DMS 273 treated with DMSO at 0.1 percent for 48 hours (cell line): Measurements from ENCODE around the gene HES5.

Experiments used
- DNase-seq: peaks from one replicate; lab custom pipeline; 2025; lab: John Stamatoyannopoulos, UW

HES5 gene

DNA sequence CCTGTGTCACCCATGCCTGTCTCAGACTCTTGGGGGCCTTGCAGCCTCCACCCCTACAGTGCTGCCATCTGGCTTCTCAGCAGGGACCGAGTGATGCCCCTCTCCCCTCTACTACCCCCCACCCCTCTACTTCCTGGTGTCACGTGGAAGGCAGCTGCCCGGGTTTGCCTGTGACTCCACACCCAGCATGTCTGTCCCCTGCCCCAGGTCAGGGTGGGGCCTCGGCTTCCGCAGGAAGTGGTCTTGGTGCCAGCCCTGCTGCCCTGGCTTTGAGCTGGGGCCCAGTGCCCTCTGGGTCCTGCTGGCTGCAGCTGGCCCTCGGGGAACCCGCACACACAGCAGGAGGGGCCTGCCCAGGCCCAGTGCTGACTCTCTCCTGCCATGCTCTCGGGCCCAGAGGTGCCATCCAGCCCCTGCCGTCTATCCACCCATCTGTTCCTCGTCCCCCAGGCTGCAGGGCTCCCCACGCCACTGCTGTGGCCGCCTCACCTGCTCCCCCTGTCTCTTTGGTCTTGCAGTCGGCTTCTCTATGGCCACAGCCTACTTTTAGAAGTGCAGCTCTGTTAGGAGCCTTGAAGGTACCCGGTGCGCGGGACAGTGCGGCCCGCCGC is 30.0 kb downstream of the HES5 start:
- no peak for DNase-seq

DNA sequence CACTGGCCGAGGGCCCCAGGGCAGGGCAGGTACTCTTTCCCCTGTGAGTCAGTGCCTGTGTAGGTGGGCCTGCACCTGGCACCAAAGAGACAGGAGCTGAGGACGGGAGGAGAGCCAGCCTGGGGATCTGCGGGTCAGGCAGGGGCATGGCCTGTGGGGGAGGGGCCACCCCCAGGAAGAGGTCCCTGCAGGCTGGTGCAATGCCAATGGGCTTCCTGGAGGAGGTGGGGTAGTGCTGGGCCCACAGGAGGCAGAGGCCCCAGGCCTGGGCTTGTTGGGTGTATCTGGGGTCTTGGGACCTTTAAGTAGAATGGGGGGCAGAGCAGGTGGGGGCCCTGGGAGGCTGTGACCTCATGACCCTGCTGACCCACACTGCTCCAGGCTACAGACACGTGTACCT is 30.8 kb downstream of the HES5 start:
- DNase-seq: no peak

DNA sequence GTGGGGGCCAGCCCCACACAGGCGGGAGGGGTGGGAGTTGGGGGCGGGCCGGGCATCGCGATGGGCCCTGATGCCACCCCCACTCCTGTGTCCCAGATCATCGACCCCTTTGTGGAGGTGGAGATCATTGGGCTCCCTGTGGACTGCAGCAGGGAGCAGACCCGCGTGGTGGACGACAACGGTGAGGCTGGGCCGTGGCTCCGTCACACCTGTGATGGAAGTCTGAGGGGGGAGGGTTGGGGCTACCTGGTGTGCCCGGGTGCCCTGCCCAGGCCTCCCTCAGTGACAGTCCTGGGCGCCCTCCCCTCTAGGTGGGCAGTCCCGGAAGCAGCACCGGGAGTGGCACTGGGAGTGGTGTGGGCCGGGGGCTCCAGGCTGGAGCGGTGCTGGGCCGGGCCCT is 31.4 kb downstream of the HES5 start:
- no peak for DNase-seq

DNA sequence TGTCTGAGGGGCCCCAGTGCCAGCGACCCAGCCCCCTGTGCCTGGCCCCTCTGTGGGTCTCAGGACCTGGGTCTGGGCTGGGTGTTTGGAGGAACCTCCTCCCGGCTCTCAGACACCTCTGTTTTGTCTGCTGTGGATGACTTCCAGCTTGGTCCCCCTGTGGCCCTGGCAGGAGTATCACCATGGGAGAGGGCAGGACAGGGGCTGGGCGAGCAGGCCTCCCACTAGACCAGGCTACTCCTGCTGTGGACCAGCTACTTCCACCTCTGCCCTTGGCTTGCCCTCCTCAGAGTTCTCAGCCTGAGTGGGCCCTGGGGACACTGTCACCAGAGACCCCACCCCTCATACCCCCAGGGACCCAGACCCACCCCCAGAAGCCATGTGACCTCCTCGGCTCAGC is 32.2 kb downstream of the HES5 start:
- no peak for DNase-seq

DNA sequence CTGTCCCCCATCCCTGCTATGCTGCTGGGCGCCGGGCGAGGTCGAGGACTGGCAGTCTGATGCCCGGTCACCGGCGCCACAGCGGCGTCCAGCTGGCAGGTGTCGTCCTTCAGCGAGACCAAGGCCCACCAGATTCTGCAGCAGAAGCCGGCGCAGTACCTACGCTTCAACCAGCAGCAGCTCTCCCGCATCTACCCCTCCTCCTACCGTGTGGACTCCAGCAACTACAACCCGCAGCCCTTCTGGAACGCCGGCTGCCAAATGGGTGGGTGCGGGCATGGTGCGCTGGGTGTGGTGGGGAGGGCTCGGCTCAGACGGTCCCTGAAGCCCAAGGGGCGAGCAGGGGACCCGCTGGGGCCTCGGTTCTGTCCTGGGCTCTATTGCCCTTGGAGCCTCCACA is 33.3 kb downstream of the HES5 start:
- no peak for DNase-seq

DNA sequence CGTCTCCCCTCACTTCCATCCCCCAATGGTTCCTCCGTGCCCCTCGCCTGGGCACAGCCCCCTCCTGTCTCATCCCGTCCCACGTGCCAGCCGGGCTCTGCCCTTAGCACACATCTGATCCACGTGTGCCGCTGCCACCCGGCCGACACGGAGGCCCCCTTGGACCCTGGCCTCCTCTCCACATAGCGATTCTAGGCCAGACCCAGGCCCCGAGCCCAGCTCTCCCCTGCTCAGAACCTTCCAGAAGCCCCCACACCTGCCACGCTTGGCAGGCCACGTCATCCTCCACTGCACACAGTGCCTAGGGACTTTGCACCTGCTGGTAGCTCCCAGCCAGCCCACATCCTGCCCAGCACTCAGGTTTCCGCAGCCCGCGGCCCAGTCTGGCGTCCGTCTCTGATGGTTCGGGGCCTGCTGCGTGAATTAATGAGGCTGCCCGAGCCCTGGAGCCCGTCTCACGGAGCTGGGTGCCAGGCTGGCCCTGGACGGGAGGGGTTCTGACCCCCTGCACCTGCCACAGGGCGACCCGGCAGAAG is 33.9 kb downstream of the HES5 start:
- DNase-seq: no peak

DNA sequence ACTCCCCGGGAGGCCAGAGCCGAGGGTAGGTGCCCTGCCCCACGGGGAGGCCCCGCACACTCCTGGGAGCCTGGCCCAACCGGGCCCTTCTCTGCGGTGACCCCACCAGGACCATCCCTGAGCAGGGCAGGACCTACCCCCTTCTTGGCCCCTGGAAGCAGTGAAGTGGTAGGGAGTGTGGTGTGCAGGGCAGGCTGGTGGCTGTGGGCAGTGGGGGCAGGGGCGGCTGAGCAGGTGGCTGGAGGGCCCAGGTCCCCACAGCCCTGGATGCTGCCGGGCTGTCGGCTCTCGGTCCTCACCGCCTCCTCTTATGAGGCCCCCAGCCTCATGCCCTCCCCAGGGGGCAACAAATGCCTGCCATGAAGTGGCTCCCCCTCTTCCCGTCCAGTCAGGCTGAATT is 34.5 kb downstream of the HES5 start:
- DNase-seq: no peak

DNA sequence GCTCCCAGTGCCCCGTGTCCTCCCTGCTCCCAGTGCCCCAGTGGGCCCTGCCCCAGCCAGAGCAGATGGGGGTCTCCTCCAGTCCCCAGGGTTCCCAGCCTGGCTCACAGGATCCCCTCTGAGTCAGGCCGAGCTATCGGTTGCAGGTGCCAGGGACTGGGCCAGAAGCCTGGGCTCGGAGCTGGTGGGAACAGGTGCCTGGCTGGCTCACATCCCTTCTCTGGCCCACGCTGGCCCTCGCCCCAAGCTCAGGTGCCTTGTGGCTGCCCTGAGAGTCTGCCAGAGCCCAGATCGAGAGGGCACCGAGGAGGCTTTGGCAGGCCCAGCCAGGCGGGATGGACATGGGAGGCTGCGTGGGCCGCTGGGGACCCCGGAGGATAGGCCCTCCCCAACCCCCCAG is 35.0 kb downstream of the HES5 start:
- no peak for DNase-seq

DNA sequence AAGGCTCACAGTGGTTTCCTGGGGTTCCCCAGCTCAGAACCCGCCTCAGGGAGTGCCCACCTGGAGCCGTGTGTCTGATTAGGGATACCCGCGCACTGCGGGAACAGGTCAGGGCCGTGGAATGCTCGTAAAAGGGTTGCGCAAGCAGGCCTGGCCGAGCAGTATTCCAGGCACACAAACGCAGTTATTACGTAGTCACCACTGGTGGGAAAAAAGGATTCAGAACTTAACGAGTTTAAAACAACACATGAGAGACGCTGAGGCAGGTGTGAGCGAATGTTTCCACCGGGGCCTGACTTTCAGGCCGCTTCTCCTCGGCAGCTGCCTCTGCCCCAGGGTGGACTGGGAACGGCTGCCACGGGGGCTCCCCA is 35.8 kb downstream of the HES5 start:
- DNase-seq: no peak

DNA sequence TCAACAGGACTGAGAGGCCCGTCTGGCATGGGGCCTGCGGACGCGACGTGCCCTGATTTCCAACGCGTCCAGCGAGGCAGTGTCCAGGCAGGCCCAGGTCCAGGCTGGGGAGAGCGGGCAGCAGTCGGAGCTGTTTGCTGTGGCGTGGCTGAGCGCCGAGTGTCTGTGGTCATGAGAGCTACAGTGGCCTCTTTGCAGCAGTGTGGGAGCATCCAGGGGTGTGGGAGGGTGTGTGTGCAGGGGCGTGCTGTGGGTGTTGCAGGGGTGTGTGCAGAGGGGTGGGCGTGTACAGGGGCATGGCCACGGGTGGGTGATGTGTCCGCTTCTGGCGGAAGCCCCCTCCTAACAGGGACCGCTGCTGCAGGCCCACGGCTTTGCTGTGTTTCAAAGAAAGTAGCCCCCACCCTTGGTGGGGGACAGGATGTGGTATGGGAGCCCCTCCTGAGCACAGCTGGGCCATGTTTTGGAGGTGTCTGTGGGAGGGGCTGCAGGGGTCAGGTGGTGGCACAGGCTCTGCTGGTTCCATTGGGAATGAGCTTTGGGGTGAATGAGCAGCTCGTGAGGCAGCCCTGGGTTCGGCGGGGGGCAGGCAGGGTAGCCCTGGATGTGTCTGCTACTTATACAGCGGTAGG is 36.3 kb downstream of the HES5 start:
- no peak for DNase-seq

DNA sequence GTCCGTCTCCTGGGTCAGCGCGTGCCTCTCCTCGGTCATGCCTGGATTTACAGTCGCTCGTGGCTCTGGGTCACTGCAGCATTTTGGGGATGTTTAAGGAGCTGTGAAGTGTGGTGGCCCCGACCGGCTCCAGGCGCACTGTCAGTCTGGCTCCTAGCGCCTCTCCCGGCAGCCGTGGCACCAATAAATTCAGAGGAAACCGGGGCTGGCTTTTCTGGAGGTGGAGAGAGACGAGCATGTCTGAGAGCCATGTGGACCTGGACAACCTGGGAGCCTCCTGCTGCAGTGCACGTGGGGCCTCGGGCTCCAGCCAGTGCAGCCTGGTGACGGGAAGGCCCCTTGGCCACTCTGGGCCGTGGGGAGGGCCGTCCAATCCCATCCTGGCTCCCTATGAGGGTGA is 36.8 kb downstream of the HES5 start:
- DNase-seq: no peak

DNA sequence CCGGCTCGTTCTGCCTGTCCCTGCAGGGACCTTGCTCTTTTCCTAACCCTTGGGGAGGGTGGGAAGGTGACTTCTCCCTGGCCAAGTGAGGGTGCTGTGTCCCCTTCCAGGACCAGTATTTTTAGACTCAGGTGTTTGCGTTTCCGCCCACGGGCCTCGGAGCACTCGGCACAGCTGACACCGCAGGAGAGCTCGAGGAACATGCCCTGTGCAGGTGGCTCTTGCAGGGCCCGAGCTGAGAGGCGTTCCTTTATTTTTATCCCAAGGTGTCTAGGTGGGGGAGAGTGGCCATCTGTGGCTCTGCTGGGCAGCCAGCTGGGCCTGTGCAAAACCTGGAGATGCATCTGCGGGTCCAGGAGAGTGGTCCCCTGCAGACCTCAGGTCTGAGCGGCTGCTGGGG is 38.0 kb downstream of the HES5 start:
- no peak for DNase-seq

DNA sequence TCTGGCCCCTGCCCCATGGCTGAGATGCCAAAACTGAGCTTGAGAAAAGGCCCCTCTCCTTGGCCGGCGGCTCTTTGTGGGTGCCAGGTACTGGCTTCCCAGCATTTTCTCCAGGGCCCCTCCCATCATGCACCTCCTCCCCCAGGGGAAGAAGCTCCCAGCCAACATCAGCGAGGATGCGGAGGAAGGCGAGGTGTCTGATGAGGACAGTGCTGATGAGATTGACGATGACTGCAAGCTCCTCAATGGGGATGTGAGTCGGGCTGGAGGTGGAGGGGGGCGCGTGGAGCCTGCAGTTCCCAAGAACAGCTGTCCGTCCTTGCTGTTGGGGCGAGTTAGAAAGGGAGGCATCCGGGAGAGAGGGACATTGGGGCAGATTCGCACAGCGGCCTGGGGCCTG is 40.4 kb downstream of the HES5 start:
- DNase-seq: no peak

DNA sequence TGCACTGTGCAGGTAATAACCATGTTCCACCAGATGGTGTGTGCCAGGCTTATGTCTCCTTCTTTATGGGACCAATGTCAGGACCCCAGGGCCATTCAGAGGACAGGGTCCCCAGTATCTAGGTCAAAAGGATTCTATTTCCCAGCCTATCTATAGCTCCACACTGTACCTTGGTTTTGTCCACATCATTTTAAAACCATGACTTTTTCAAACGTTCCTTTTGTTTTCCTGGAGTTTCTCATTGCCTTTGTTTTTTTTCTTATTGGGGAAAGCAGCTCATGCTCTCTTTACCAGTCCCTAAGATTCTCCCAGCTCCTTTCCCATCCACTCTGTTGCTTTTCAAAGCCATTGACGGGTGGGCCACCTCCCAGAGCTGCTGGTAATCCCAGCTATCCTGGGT is 41.4 kb downstream of the HES5 start:
- no peak for DNase-seq

DNA sequence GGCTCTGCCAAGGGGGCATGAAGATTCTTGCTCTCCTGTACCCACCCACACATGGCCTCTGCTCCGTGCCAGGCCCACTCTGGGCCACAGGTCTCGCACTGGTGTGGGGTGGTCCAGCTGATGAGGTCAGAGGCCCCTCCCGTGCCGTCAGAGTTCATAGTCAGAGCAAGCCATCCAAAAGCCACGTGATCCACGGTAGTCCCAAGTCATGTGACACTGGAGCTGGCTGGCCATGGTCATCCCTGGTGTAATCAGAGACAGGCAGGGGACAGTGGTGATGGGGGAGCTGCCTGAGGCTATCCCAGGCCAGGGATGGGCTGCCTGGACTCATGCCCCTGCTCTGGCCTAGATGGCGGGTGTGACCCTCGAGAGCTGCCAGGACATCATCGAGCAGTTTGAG is 43.5 kb downstream of the HES5 start:
- no peak for DNase-seq

DNA sequence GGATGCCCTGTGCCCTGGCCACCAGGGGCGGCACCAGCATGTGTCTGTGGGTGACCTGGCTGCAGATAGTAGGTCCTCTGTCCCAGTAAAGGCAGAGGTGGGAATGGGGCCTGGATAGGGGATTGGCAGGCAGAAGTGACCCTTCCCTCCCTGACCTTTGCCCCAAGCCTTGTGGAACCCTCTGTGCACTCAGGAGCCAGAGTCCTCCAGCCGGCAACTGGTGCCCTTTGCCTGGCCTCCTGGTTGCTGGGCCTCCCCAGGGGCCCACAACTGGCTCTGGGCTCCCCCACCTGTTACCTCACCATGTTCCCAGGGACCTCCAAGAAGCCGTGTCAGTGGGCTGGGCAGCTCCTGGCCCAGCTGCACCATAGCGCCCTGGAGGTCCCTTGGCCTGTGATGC is 44.0 kb downstream of the HES5 start:
- DNase-seq: no peak

DNA sequence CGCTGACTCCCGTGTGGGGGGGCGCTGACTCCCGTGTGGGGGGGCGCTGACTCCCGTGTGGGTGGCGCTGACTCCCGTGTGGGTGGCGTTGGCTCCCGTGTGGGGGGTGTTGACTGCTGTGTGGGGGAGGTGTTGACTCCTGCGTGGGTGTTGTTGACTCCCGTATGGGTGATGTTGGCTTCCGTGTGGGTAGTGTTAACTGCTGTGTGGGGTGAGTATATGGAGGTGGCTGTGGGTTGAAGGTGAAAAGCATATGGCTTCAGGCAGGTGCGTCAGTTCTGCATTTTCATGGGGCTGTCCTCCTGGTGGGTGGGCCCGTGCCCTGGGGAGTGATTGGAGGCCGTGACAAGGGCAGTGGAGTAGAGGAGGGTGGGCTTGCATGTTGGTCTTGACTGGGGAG is 46.1 kb downstream of the HES5 start:
- DNase-seq: no peak

DNA sequence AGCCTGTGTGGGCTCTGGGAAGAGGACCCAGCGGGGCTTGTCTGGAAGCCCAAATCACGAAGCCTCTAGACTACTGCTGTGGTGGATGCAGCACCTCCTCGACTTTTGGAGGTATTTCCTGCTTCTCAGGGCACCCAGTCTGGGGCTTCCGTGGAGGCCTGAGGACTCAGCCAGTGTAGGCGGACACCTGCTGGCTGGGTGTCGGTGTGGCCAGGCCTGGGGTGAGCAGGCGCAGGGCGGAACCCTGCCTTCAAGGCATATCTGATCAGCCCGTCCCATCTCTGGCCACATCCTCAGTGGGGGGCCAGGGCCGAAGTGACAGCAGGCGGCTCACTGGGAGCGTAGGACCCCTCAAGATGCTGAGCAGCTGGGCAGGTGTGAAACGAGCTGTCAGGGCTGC is 47.0 kb downstream of the HES5 start:
- DNase-seq: no peak

DNA sequence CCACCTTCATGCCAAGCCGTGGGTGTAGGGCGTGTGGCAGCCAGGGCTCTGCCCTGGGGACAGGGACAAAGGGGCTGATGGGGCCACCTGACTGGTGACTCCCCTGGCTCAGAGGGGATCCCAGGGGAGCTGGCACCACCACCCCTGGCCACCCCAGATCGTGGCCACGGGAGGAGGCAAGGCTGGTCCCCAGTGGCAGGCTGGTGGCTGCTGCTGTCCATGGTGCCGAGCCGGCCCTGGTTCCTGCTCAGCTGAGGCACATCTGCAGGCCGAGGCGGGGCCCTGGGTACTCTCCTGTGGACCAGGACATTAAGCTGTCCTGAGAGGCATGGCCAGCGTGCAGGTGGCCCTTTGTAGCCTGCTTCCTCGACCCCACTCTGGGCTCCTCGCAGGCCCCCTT is 47.5 kb downstream of the HES5 start:
- no peak for DNase-seq

DNA sequence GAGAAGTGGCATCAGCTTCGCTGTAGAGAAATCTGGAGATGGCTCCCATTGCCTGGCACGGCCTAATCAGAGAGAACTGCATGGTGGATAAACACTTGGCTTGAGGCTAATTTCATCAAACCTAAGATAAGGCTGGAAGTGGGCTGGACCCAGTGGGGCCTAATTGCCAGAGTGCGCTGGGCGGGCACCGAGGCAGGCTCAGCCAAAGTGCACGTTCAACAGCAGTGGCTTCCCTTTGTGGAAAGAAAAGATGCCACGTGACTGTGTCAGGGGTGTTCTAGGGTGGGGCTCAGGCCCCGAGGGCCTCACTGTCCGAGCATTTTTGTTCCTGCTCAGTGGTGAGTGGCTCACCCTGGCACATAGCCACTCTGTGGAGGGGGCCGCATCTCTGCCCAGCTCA is 48.2 kb downstream of the HES5 start:
- no peak for DNase-seq

DNA sequence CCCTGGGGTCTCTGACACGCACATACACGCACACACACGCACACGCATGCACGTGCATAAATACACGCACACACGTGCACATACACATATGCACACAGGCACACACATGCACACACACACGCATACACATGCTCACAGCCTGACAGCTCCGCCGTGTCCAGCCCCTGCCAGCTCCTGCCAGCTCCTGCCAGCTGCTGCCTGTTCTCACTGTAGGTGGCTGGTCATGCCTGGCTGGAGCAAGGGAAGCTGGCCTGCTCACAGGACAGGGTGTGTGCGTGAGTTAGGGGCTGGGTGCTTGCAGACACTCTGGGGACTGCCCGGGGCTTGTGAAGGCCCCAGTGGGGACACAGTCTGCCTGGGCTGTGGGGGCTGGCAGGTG is 49.1 kb downstream of the HES5 start:
- DNase-seq: no peak

DNA sequence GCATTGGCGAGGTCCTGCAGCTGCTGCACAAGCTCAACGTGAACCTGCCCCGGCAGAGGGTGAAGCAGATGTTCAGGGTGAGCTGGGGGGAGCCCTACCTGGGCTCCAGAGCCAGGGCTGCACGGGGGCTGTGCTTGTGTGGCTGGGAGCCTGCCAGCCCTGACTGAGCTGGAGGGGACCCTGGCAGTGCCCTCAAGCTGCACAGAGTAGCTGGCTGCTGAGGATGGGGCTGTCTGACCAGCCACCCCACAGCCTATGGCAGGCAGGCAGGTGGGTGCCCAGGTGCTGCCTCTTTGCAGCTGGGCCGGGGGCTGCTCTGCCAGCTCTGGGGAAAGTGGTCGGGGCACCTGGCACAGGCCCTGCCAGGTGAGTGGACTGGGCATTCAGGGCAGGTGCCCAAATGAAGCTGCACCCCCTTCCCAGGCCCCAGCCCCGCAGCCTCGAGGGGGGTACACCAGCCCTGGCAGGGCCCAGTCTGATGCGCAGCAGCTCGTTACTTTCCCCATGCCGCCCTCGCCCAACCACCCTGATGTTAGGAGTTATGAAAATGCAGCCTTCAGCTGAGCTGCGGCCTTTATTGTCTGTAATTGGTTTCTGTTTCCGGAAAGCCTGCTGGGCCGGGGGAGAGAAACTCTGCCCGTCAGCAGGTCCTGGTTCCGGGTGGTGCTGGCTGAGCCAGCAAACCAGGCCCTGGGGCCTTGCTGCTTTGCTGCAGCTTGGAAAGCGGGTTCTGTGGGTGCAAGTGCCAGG is 49.7 kb downstream of the HES5 start:
- no peak for DNase-seq

DNA sequence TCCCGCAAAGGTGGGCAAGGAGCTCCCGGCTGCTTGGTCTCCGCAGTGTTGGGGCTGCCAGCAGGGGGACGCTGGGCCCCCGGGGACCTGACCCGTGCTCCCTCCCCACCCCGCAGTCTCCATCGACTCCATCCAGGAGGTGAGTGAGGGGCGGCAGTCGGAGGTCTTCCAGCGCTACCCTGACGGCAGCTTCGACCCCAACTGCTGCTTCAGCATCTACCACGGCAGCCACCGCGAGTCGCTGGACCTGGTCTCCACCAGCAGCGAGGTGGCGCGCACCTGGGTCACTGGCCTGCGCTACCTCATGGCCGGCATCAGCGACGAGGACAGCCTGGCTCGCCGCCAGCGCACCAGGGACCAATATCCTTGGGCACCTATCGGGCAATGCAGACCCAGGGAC is 50.4 kb downstream of the HES5 start:
- no peak for DNase-seq

DNA sequence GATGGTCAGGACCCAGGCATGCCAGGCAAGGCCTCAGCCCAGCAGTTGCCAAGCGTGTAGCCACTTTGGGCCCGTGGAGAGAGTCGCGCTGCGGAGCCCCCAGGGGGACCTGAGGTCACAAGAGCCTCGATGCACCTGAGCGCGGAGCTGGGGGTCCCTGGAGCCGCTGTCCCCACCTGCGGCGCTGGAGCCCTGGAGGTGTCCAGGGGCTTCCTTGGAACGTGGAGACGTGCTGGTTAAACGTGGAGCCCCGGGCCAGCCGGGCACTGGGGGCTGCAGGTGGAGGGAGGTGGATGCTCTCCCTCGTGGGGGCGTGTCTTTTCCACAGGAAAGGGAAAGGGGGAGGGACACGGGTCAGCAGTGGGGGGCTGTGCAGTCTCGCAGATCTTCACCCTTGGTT is 50.9 kb downstream of the HES5 start:
- DNase-seq: no peak
